GM19351 (cell line): ENCODE data around the gene LFNG.

Experiments used
- ATAC-seq: cut with Tn5 transposase; IDR thresholded peaks from one replicate; pipeline ENCODE4 v1.9.1; 2021; ENCODE audit warnings: mild to moderate bottlenecking, moderate library complexity; ENCODE audit not compliant: unreplicated experiment

LFNG gene

DNA sequence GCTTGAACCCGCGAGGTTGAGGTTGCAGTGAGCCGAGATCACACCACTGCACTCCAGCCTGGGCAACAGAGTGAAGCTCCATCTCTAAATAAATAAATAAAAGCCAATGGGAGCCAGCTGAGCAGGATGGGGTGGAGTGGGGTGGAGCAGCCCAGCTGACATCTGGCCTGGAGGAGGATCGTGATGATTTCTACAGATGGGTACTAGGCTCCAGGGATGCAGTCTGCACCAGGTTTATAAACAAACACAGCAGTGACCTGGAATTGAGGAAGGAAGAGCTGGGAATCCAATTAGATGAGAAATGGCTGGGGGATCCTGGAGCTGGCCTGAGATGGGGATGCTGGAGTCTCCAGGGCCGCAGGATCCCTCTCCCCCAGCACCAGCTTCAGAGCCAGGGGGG is 36.1 kb upstream of the LFNG start:
- no peak for ATAC-seq

DNA sequence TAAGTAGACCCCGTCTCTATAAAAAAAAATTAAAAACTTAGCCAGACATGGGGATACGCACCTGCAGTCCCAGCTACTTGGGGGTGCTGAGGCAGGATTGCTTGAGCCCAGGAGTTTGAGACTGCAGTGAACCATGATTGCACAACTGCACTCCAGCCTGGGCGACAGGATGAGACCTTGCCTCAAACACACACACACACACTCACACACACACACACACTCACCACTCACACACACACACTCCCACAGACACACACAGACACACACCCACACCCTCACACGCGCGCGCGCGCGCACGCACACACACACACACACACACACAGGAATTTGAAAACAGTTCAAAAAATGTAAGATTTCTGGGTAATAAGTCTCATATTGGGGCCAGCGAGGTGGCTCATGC is 34.7 kb upstream of the LFNG start:
- no peak for ATAC-seq

DNA sequence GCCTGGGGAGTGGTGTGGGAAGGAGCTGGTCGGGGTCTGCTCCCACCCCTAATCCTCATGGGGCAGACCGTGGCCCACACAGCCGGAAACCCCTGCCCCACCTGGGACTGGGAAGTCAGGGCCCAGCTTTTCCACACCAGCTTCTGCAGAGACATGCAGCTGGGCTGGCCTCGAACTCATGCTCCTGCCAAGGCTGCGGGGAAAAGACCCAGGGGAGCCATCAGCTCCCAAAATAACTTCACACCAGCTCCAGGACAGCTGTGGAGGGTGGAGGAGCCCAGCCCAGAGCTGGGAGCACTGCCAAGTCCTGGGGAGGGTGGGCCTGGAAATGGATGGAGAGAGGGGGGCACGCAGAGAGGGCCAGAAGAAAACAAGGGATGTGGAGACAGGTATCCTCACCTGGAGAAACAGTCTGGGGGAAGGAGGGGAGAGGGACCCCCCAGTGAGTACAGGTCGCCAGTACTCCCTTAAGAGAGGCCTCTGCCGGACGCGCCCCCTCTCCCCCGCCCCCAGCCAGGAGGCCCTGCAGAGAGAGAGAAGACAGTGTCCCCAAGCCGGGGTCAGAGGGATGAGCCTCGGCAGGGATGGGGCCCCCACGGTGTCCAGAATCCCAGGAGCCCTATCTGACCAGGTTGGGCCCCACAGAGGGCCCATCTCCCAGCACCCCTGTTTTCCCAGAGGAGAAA is 31.8 kb upstream of the LFNG start:
- ATAC-seq: no peak

DNA sequence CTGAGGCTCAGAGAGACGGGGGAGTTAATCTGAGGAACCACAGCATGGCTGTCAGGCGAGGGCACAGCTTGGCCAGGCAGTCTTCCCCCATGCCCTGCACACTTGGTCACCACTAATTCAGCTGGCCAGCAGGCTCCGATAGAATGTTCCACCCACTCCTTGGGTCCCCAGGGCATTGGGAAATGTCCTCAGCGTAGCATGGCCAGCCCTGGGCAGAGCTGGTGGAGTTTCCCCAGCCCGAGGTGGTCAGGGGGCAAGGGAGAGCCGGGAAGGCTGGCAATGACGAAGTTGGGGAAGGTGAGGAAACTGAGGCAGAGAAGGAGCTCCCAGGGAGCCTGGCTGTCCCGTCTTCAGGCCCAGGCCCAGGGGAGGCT is 31.3 kb upstream of the LFNG start:
- ATAC-seq: no peak

DNA sequence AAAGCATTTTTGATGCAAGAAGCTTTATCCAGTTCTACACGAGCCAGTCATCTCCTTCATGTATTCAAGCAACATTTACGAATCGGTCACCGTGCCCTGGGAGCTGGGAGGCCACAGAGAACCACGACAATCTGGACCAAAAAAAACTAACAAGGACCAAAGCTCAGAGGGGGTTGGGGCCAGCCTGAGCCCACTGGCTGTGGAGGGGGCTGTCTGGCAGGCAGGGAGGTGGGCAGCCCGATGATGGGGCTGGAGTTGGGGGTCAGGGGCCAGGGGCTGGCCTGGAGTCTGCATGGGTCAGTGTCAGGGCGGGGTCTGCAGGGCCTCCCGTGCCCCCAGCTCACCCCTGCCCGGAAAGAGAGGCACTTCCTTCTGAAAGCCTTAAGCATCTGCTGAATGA is 30.9 kb upstream of the LFNG start:
- ATAC-seq: no peak

DNA sequence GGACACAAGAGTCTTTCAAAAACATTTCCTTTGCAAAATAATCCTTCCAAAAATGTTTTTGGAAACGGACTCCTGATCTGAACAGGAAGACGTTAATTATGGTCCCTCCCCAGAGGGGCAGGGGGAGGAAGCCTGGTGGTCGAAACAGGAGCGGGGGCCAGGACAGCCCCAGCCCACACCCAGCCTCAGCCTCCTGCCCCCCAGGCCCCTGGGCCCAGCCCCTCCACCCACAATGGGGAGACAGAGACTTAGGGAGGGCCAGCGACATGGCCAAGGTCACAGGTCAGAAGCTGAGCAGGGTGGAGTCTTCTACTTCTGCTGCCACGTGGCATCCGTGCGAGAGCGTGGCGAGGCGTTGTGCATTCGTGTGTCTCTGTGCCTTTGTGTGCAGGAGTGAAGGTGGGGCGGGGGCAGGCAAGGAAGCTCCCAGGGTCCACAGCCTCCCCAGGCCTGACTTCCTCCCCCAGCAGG is 29.4 kb upstream of the LFNG start:
- no peak for ATAC-seq

DNA sequence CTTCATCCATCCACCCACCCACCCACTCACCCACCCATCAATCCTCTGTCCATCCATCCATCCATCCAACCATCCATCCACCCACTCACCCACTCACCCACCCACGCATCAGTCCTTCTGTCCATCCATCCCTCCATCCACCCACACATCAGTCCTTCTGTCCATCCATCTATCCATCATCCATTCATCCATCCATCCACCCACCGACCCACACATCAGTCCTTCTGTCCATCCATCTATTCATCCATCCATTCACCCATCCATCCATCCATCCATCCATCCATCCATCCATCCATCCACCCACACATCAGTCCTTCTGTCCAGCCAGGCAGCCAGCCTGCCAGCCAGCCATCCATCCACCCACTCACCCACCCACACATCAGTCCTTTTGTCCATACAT is 27.5 kb upstream of the LFNG start:
- no peak for ATAC-seq

DNA sequence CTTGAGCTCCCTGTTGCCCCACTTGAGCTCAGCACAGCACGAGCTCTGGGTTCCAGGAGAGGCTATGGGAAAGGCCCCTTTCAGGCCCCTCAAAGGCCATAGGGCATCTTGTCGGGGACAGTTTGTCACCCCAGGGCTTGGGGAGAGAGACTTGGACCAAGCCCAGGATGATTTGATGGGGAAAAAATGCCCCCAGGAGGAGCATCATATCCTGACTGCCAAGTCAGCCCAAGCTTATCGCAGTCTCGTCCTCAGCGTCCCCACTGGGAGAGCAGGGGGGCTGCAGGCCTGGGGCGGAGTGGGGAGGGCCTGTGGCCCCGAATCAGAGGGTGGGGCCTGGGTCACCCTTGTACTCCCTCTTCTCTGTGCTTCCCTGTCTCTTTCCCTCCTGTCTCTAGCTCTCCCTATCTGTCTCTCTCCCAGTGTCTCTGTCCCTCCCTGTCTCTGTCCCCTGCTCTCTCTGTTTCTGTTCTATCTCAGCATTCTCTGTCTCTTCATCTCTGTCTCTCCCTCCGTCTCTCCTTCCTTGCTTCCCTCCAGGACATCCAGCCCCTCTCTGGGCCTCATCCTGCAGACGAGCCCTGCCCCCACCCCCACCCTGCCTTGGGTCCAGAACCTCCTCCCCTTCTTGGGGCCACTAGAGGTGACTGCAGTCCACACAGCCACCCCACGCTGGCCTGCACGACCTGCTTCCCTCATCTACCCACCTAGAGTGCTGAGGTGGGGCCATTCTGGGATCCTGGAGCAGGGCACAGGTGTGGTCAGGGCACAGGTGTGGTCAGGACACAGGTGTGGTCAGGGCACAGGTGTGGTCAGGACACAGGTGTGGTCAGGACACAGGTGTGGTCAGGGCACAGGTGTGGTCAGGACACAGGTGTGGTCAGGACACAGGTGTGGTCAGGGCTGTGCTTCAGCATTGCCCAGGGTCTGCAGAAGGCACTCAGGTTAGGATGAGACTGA is 26.1 kb upstream of the LFNG start:
- no peak for ATAC-seq

DNA sequence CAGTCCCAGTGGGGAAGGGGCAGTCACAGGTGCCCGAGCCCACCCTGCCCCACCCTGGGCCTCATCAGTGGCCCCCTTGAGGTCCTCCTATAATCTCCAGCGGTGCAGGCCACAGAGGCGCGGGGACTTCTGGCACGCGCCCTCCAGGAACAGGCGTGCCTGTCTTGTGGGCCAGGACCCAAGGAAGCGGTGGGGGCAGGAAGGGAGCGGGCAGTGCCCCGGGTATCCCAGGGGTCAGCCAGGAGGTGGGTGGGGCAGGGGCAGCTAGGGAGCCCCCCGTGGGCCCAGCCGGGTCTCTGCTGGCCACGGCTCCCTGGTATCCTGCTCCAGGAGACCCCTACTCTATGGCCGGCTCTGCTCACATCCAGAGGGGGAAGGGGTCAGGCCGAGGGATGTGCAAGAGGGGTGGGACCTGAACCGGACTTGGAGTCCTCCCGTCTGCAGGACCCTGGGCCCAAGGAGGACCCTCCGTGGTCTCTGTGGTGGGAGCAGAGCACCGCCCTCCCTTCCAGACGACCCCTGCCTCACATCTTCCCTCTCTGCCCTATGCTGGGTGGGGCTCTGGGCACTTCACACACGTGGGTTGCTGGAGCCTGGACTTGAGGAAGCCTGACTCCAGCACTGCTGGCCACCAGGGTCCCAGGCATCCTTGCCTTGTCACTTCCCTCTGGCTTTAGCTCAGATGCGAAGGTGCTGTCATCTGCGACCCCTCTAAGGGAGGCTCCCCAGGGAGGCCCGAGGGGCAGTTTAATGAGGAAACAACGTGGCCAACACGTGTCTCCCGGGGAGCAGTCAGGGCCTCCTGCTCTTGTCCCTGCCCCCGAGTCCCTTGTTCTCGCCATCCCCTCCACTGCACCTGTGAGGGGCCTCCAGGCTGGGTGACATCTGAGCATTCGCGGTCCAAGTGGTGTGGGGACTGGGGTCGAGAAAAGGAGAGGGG is 25.1 kb upstream of the LFNG start:
- ATAC-seq: no peak

DNA sequence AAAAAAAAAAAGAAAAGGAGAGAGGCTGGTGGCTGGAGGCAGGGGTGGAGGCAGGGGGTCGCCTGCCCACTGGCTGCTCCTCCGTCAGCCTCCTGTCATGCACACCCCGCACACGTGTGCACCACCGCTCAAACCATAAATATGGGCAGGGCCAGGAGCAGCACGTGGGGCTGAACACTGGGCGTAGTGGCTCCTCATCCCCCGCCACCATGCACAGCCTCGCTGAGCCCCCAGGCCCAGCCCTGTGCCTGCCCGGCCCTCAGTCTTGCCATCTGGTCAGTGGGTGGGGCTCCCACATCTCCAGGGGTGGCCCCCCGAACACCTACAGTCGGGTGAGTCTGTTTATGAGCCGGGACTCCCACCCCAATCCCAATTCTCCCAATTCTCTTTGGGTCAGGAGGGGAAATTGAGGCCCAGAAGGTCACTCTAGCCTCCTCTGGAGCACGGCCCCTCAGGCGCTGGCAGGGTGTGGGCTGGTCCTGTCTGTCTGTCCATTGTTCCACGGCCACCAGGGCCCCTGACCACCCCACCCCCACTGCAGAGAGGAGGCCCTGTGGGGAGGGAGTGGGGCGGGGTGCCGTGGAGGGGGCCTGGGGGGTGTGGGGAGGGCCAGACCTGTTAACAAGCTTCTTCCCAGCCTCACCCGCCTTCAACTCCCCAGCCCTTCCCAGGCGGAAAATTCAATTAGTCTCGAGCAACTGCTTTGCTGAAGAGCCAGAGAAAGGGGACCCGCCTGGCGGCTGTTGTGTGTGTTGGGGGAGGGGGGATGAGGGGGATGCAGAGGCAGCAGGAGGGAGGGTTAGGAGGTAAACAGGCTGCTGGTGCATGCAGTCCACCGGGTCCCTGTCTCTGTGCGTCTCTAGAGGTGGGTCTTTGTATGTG is 23.9 kb upstream of the LFNG start:
- ATAC-seq: no peak

DNA sequence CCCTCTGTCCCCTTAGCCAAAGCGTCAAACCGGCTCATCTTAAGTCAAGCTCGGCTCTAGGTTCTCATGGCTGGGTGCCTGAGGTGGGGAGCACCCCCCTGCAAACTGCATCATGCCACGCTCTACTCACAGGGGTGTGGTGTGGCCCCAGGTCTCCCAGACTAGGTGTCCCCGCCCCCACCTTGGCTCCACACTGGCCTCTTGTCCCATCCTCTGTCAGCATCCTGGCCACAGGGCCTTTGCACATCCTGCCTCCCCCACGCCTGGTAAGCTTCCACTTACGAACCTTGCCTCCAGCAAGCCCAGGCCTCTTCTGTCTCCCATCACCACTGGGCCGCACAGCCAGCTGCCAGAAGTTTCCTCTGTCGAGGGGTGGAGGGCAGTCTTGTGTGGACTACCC is 23.2 kb upstream of the LFNG start:
- no peak for ATAC-seq

DNA sequence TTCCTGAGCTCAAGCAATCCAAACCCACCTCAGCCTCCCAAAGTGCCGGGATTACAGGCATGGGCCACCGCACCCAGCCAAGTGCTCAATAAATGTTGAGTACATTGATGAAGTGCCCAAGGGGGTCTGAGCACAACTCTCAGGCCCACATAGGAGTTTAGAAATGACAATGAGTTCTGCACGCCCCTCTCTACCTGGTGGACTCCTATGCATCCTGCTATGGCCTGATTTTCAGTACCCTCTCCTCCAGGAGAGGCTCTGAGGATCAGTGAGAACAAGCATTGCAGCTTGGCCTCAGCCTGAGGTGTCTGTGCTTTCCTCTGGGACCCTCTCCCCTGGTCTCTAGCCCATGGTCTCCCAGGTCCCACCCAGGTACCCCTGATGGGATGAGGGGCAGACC is 22.5 kb upstream of the LFNG start:
- ATAC-seq: no peak

DNA sequence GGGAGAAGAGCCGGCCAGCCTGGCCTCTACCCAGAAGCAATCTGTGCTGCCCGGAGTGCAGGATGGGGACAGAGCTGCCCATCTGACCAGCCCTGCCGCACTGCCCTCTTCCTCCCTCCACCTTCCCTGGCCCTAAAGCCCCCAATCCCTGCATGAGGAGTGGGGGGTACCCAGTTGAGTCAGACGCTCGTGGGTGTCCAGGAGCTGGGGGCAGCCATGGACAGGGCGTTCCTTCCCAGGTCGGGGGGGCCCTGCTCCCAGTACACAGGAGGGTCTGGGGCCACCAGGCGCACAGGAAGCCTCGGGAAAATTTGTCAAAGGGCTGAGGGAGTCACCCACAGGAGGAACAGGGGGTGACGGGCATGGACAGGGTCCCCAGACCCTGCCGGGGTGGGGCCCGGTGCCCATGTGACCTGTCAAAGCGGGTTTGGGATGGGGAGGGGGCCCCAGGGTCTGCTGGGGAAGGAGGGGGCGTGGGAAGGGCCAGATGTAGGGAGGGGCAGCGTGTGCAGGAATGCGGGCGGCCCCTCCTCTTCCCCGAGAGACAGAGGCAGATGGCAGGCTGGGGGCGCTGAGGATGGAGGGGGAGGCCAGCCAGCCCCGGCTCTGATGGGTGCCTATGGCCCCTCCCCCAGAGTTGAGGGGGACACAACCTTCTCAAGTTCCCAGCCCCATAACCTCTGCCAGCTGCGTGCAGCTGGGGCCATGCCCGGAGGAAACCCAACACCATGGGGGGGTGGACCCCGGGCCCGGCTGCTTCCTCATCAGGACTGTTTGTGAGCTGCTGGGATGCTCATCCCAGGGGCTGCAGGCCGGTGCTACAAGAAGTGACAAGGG is 21.9 kb upstream of the LFNG start:
- no peak for ATAC-seq

DNA sequence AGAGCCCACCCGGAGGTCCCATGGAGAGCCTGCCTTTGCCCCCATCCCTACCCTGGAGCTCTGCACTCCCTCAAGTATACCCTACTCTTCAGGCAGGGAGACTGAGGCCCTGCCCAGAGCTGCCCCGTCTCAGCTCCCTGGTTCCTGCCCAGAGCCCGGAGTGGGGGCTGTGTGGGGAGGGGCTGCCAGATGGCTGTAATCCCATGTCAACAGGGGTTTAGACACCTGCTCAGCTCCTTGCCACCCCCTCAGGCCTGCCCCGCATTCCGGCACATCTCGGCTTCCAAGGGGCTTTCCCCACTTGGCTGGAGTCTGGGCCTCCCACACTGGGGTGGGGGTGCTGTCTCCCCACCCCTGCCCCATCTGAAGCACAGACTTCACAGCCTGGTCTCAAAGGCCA is 20.9 kb upstream of the LFNG start:
- no peak for ATAC-seq

DNA sequence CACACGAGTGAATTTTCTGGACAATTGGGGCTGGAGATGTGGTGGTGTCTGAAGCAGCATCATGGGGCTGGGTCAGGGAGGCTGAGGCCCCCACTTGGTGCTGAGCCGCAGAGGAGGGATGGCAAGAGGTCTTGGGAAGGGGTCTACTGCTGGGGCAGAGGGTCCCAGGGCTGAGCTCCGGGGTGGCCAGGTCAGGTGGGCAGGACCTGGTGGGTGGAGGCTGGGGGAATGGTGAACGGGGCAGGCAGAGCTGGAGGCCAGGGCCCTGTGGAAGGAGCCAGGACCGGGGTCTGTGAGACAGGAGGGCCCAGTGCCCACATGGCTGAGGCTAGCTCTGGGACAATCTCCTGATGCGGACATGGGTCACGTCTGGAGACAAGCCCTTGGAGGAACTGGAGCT is 20.4 kb upstream of the LFNG start:
- ATAC-seq: no peak

DNA sequence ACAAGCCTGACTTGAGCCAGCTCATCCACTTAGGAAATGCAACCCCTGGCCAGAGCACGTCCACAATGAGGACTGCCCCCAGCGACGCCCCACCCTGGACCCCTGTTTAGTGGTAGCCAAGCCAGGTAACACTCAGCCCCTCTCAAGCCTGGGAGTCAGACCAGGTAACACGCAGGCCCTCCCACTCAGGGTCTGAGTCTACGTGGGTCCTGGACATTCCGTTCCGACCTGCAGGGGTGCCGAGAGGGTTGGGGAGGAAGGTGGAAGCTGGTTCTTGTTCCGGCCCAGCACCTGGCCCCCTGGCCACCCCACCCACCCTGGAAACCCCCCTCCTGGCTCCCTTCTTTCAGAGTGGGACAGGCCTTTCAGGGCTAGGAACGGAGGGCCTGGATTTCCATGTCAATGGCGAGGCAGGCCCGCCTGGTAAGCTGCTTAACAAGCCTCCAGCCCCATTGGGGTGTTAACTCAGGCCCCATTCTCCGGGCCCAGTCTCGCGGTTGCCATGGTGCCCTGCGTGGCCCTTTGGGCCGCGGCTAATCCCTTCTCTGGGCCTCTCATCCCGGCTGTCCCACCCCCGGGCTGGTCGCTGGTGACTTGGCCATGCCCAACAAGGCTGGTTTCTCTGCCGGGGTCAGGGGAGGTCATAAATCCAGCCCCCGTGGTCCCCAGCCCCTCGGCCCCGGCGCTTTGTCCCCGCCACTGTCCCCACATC is 19.7 kb upstream of the LFNG start:
- ATAC-seq: no peak

DNA sequence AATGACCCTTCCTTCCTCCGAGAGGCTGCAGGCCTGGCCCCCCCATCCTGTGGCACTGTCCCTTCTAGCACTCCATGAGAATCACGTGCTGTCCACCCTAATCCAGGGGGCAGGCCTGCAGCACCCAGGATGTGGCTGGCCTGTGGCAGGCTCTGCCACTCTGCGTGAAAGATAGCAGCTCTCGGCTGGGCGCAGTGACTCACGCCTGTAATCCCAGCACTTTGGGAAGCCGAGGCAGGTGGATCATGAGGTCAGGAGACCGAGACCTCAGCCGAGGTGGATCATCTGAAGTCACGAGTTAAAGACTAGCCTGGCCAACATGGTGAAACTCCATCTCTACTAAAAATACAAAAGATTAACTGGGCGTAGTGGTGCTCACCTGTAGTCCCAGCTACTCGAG is 18.9 kb upstream of the LFNG start:
- ATAC-seq: no peak

DNA sequence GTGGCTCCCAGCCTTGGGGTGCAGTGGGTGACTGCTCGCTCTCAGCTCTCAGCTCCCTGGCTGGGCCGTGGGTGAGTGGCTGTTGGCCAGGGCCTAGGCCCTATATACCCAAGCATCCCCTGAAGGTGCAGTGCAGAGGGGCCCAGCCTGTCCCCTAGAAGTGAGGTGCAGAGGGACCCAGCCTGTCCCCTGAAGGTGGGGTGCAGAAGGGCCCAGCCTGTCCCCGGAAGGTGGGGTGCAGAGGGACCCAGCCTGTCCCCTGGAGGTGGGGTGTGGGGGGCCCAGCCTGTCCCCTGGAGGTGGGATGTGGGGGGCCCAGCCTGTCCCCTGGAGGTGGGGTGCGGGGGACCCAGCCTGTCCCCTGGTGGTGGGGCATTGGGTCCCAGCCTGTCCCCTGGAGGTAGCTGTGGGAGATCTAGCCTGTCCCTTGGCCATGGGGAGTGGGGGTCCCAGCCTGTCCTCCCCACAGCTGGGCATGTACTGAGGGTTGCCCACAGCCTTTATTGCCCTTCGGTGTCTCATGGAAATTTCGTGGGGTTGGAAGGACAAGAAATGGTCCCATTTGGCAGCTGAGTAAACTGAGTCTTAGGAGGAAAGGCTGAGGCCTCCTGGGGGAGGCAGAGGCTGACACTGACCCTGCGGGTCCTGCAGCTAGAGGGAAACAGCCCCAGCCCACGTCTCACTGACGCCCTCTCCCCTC is 17.5 kb upstream of the LFNG start:
- ATAC-seq: no peak
